AML-193 (cell line): Measurements from ENCODE around the gene WARS2.

Experiments
- DNase-seq, 2 experiments: peaks; one replicate each; lab custom pipeline; 2025; lab: John Stamatoyannopoulos, UW

The WARS2 gene

GRCh38 chr1:118999348-119000071 lies 140.9 kb downstream of the WARS2 start:
- no peak for DNase-seq

- no peak for DNase-seq
These were observed 142.3 kb downstream of the WARS2 start for GRCh38 chr1:118998171-118998570.

- DNase-seq: no peak
These were observed 143.2 kb downstream of the WARS2 start for GRCh38 chr1:118997225-118997624.

- DNase-seq: no peak
These were observed 145.0 kb downstream of the WARS2 start for GRCh38 chr1:118995312-118996016.

GRCh38 chr1:118993700-118994026 lies 146.8 kb downstream of the WARS2 start:
- no peak for DNase-seq

GRCh38 chr1:118992868-118993699 lies 147.4 kb downstream of the WARS2 start:
- no peak for DNase-seq

- no peak for DNase-seq
These were observed 148.1 kb downstream of the WARS2 start for GRCh38 chr1:118992237-118992825.

GRCh38 chr1:118991448-118991847 lies 149.0 kb downstream of the WARS2 start:
- no peak for DNase-seq

GRCh38 chr1:118990513-118991152 lies 149.8 kb downstream of the WARS2 start:
- no peak for DNase-seq

- no peak for DNase-seq
These were observed 150.5 kb downstream of the WARS2 start for GRCh38 chr1:118989878-118990378.

- no peak for DNase-seq
These were observed 151.2 kb downstream of the WARS2 start for GRCh38 chr1:118989006-118989815.

GRCh38 chr1:118988186-118989005 lies 152.1 kb downstream of the WARS2 start, which contains the start of gene TBX15:
Gene TBX15 (minus strand): TSS chr1:118988343. CDS start chr1:118987795, 548 bp downstream.
- no peak for DNase-seq

- no peak for DNase-seq
These were observed 152.8 kb downstream of the WARS2 start for GRCh38 chr1:118987468-118988185.

GRCh38 chr1:118986555-118987467 lies 153.6 kb downstream of the WARS2 start:
- no peak for DNase-seq

GRCh38 chr1:118985640-118986554 lies 154.6 kb downstream of the WARS2 start:
- DNase-seq: no peak

- DNase-seq: no peak
These were observed 155.5 kb downstream of the WARS2 start for GRCh38 chr1:118984722-118985639.
